GM12874 (cell line): ENCODE measurements around the gene KLC1.

Source experiments
- CTCF ChIP-seq: IDR thresholded peaks from 2 replicates; pipeline ENCODE4 v1.5.1; 2011; ENCODE audit warnings: low read depth, mild to moderate bottlenecking, control low read depth, low read length, moderate library complexity; ENCODE audit not compliant: insufficient read depth

KLC1 gene

GRCh38 chr14:103679351-103679750 lies 50.3 kb downstream of the KLC1 start:
- peak; percentile 86 for TF ChIP-seq CTCF

- TF ChIP-seq CTCF = no peak
Observed at GRCh38 chr14:103680491-103681231, 51.6 kb downstream of the KLC1 start.

- TF ChIP-seq CTCF = no peak
Observed at GRCh38 chr14:103683139-103683538, 54.1 kb downstream of the KLC1 start.

GRCh38 chr14:103684471-103684870 lies 55.5 kb downstream of the KLC1 start:
- no peak for TF ChIP-seq CTCF

- TF ChIP-seq CTCF = no peak
Observed at GRCh38 chr14:103684871-103685270, 55.9 kb downstream of the KLC1 start.

GRCh38 chr14:103685276-103686211 lies 56.5 kb downstream of the KLC1 start:
- no peak for TF ChIP-seq CTCF

- TF ChIP-seq CTCF = no peak
Observed at GRCh38 chr14:103686831-103687485, 57.9 kb downstream of the KLC1 start.
